Activated naive CD8-positive, alpha-beta T cell treated with anti-CD3 and anti-CD28 coated beads, Interleukin-2, amount 10 ng/mL, durations not matched to agents 7 days and 5 days (primary cell): ENCODE measurements around the gene COA7. TPM values are rescaled to one million over a fixed set of nuclear protein-coding genes. Genes with fewer than 3 reads are reported as not detected.

Source experiments
- ATAC-seq: fragments of 150-1000 bp; cut with Tn5 transposase; one replicate; pipeline ENCODE4 v1.10.0; 2021; ENCODE audit warnings: low read depth, moderate library complexity
- POLR2A ChIA-PET: fragments of 350-600 bp; sonication (Branson Sonifier 250); formaldehyde crosslinking; loops from one replicate; lab custom pipeline; 2021; ENCODE audit warnings: antibody characterized with exemption; lab: Charles Lee
- DNase-seq: peaks from one replicate; pipeline ENCODE4 v3.0.0; 2021
- H3K27ac Mint-ChIP-seq: one replicate; pipeline ENCODE4 v1.8.0; 2022; ENCODE audit warnings: mild to moderate bottlenecking, mixed read lengths
- H3K27me3 Mint-ChIP-seq: one replicate; pipeline ENCODE4 v1.8.0; 2022; ENCODE audit warnings: mild to moderate bottlenecking, moderate library complexity, mixed read lengths
- H3K36me3 Mint-ChIP-seq: one replicate; pipeline ENCODE4 v1.8.0; 2021; ENCODE audit warnings: mild to moderate bottlenecking, mixed read lengths
- H3K4me1 Mint-ChIP-seq: one replicate; pipeline ENCODE4 v1.8.0; 2021; ENCODE audit warnings: mixed read lengths
- H3K4me3 Mint-ChIP-seq: one replicate; pipeline ENCODE4 v1.8.0; 2022; ENCODE audit warnings: mild to moderate bottlenecking, moderate library complexity, mixed read lengths
- H3K9me3 Mint-ChIP-seq: one replicate; pipeline ENCODE4 v1.8.0; 2021; ENCODE audit warnings: mixed read lengths
- total RNA-seq, 2 experiments: library from RNA; stranded (reverse); gene quantifications; one replicate each; pipeline ENCODE4 v1.2.3, GENCODE V29; 2021

The COA7 gene
- total RNA-seq, 2 experiments from 2014 or later = 10.2 to 10.9 TPM

- H3K4me1 Mint-ChIP-seq = peaks cover 55% of the 10 kb centered on the region
- H3K4me3 Mint-ChIP-seq = peak overlapping the region; percentile 45
- POLR2A ChIA-PET = interaction anchor here (0.7 to 4.9 kb wide), 3 partner anchors 82 to 800 kb away, joined by 3 to 34 read pairs (median 9); partner anchors contain the start of genes ORC1, PRPF38A and TUT4
- ATAC-seq (no peak), DNase-seq (no peak)
- peaks cover 15% of the 10 kb centered on the region for H3K36me3 Mint-ChIP-seq
- H3K27me3 Mint-ChIP-seq = peaks cover 2% of the 10 kb centered on the region
- peak overlapping the region; percentile 89 for H3K27ac Mint-ChIP-seq
- H3K9me3 Mint-ChIP-seq = no peaks in the 10 kb centered on the region
These were observed 62.6 kb downstream of the COA7 start for GRCh38 chr1:52635321-52636089.

Other genes starting within 250 kb of the COA7 start
- 100 to 1,000 TPM; 104 to 110 TPM for gene TUT4, start 145.3 kb downstream of the COA7 start, total RNA-seq
- 10 to 100 TPM; 13.5 to 13.9 TPM for gene GPX7, start 96.0 kb downstream of the COA7 start, total RNA-seq
- gene SHISAL2A, start 65.2 kb downstream of the COA7 start, total RNA-seq = 10 to 100 TPM; 27.9 to 28.8 TPM
- 10 to 100 TPM; 13.7 to 13.8 TPM for gene ZYG11B, start 28.1 kb upstream of the COA7 start, total RNA-seq
- gene ZYG11A, start 144.4 kb upstream of the COA7 start, total RNA-seq = under 1 TPM; 0.08 to 0.09 TPM
- 10 to 100 TPM; 80.7 to 88.4 TPM for gene ECHDC2, start 223.4 kb upstream of the COA7 start, total RNA-seq
- 10 to 100 TPM; 81.0 to 81.6 TPM for gene SCP2, start 228.9 kb upstream of the COA7 start, total RNA-seq